HPDE6-E6E7 (cell line): ENCODE measurements around the gene SMIM24.
"Not testable (repeated sequence)": the region's sequence is repeated elsewhere in the genome, so short reads cannot be mapped to it uniquely, and the experiment has no call there.

ENCODE experiments used
- DNase-seq: peaks from one replicate; pipeline ENCODE4 v3.0.0; 2011; ENCODE audit warnings: missing footprints; ENCODE audit errors: extremely low spot score

The SMIM24 gene

GRCh38 chr19:3455960-3456601 lies 24.2 kb downstream of the SMIM24 start:
- DNase-seq = no peak

GRCh38 chr19:3455393-3455955 lies 24.9 kb downstream of the SMIM24 start:
- no peak for DNase-seq

- no peak for DNase-seq
Measured at GRCh38 chr19:3454656-3455392, 25.5 kb downstream of the SMIM24 start.

- no peak for DNase-seq
Measured at GRCh38 chr19:3453840-3454239, 26.5 kb downstream of the SMIM24 start.

- not testable (repeated sequence) for DNase-seq
Measured at GRCh38 chr19:3452942-3453214, 27.4 kb downstream of the SMIM24 start.

- DNase-seq = no peak
Measured at GRCh38 chr19:3452171-3452941, 28.0 kb downstream of the SMIM24 start.

- no peak for DNase-seq
Measured at GRCh38 chr19:3451451-3451866, 28.9 kb downstream of the SMIM24 start.

- DNase-seq = peak; percentile 64
Measured at GRCh38 chr19:3450796-3451411, 29.4 kb downstream of the SMIM24 start.

- DNase-seq = no peak
Measured at GRCh38 chr19:3448616-3449334, 31.6 kb downstream of the SMIM24 start.

- not testable (repeated sequence) for DNase-seq
Measured at GRCh38 chr19:3446657-3447056, 33.7 kb downstream of the SMIM24 start.

GRCh38 chr19:3444695-3445234 lies 35.6 kb downstream of the SMIM24 start:
- no peak for DNase-seq

- DNase-seq = no peak
Measured at GRCh38 chr19:3443840-3444694, 36.3 kb downstream of the SMIM24 start.

GRCh38 chr19:3442487-3443071 lies 37.7 kb downstream of the SMIM24 start:
- no peak for DNase-seq

GRCh38 chr19:3441986-3442329 lies 38.4 kb downstream of the SMIM24 start:
- DNase-seq = no peak

GRCh38 chr19:3441089-3441985 lies 39.0 kb downstream of the SMIM24 start:
- no peak for DNase-seq

GRCh38 chr19:3440082-3440481 lies 40.2 kb downstream of the SMIM24 start:
- DNase-seq = no peak

- DNase-seq = peak; percentile 97
Measured at GRCh38 chr19:3434630-3435553, 45.4 kb downstream of the SMIM24 start.
